Measurements from ENCODE around the gene NOTUM.

DNA sequence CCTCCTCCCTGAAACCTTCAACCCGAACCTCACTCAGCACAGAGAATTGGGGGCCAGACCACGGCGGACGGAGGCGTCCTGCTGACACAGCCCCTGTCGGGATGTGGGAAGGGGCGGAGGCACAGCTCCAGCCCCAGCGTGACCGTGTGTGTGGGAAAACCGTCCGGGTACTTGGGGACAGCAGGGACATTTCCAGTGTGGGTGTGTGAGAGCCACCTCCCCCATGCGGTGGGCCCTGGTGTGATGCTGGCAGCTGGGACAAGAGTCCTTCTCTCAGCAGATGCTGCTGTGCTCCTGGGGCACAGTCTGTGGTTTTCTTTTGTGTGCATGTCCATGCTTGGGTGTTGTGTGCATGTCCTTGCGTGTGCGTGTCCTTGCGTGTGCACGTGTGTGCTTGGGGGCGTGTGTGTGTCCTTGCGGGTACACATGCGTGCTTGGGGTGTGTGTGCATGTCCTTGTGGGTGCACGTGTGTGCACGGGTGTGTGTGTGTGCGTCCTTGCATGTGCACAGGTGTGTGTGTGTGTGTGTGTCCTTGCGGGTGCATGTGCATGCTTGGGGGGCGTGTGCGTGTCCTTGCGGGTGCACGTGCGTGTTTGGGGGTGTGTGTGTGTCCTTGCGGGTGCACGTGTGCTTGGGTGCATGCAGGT, 44.8 kb upstream of the NOTUM start:
- TF ChIP-seq, protein P1, sequence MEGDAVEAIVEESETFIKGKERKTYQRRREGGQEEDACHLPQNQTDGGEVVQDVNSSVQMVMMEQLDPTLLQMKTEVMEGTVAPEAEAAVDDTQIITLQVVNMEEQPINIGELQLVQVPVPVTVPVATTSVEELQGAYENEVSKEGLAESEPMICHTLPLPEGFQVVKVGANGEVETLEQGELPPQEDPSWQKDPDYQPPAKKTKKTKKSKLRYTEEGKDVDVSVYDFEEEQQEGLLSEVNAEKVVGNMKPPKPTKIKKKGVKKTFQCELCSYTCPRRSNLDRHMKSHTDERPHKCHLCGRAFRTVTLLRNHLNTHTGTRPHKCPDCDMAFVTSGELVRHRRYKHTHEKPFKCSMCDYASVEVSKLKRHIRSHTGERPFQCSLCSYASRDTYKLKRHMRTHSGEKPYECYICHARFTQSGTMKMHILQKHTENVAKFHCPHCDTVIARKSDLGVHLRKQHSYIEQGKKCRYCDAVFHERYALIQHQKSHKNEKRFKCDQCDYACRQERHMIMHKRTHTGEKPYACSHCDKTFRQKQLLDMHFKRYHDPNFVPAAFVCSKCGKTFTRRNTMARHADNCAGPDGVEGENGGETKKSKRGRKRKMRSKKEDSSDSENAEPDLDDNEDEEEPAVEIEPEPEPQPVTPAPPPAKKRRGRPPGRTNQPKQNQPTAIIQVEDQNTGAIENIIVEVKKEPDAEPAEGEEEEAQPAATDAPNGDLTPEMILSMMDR (conservative IDR thresholded peaks at IDR 0.05; ENCODE audit: low read length), result no peak
- no peak for TF ChIP-seq EZH2phosphoT487 (IDR thresholded peaks at IDR 0.05; ENCODE audit: borderline replicate concordance)
